Renal cortex interstitium (tissue), 15 donors: ENCODE measurements around the gene NAAA. TPM values are rescaled to one million over a fixed set of nuclear protein-coding genes. Genes with fewer than 3 reads are reported as not detected.
"Not testable (repeated sequence)": the region's sequence is repeated elsewhere in the genome, so short reads cannot be mapped to it uniquely, and the experiment has no call there.

Experiments
- DNase-seq, 11 donors: peaks; one replicate each; pipeline ENCODE4 v3.0.0-alpha.2; 2013; ENCODE audit warnings: low read depth in 9 of 11, low spot score in 4 of 11; ENCODE audit errors: extremely low read depth in 1 of 11
- long read RNA-seq, 16 experiments: transcript quantifications; one replicate each; lab custom pipeline, GENCODE V29; 2026
- polyA plus RNA-seq, 3 donors: library from polyadenylated mRNA; unstranded; fragments of 120-200 nt; gene quantifications; one replicate each; pipeline ENCODE4 v1.2.1, GENCODE V29; 2013; ENCODE audit not compliant: insufficient read length in 3 of 3

The NAAA gene
- polyA plus RNA-seq, result 10 to 100 TPM; 12.5 to 16.3 (median 13.8) TPM
- long read RNA-seq, donor 1, result 0 reads
- long read RNA-seq, donor 2, partial matches to known transcripts, result 0 of 3 reads
- long read RNA-seq, donor 2, other reads (novel, unspliced or antisense), result 0 of 3 reads
- long read RNA-seq, donor 3, partial matches to known transcripts, result 0 of 2 reads
- long read RNA-seq, donor 3, other reads (novel, unspliced or antisense), result 0 of 2 reads
- long read RNA-seq, donor 4, partial matches to known transcripts, result 0 of 1 reads
- long read RNA-seq, donor 4, other reads (novel, unspliced or antisense), result 0 of 1 reads
- long read RNA-seq, donor 5, result 0 reads
- long read RNA-seq, donor 6, partial matches to known transcripts, result 0 of 4 reads
- long read RNA-seq, donor 6, other reads (novel, unspliced or antisense), result 0 of 4 reads
- long read RNA-seq, donor 7, partial matches to known transcripts, result 0 of 1 reads
- long read RNA-seq, donor 7, other reads (novel, unspliced or antisense), result 0 of 1 reads
- long read RNA-seq, donor 8, result 0 reads
- long read RNA-seq, donor 9, partial matches to known transcripts, result 0 of 2 reads
- long read RNA-seq, donor 9, other reads (novel, unspliced or antisense), result 0 of 2 reads
- long read RNA-seq, donor 10, partial matches to known transcripts, result 0 of 7 reads
- long read RNA-seq, donor 10, other reads (novel, unspliced or antisense), result 0 of 7 reads
- long read RNA-seq, donor 11, partial matches to known transcripts, result 0 of 1 reads
- long read RNA-seq, donor 11, other reads (novel, unspliced or antisense), result 0 of 1 reads
- long read RNA-seq, donor 12, partial matches to known transcripts, result 0 of 1 reads
- long read RNA-seq, donor 12, other reads (novel, unspliced or antisense), result 0 of 1 reads
- long read RNA-seq, donor 13, result 0 reads
- long read RNA-seq, donor 14, result 0 reads
- long read RNA-seq, donor 15, partial matches to known transcripts, result 0 of 1 reads
- long read RNA-seq, donor 15, other reads (novel, unspliced or antisense), result 0 of 1 reads
- long read RNA-seq, donor 16, partial matches to known transcripts, result 0 of 3 reads
- long read RNA-seq, donor 16, other reads (novel, unspliced or antisense), result 0 of 3 reads

GRCh38 chr4:75940692-75941253, at the start of gene NAAA:
TSS of gene NAAA (minus strand) at chr4:75941013. CDS start at chr4:75940949, 64 bp downstream.
- DNase-seq, result peak; percentile 1 to 69 (median 31)

GRCh38 chr4:75989846-75990528, 49.2 kb upstream of the NAAA start:
- DNase-seq, result no peak

- no peak for DNase-seq
Measured at GRCh38 chr4:75985116-75985515, 44.3 kb upstream of the NAAA start.

- DNase-seq, result no peak
Measured at GRCh38 chr4:75980576-75980975, 39.8 kb upstream of the NAAA start.

- DNase-seq, result no peak
Measured at GRCh38 chr4:75976177-75976576, 35.4 kb upstream of the NAAA start.

- DNase-seq, result peak in 1 of 11 donors; percentile 18
Measured at GRCh38 chr4:75973766-75974165, 33.0 kb upstream of the NAAA start.

GRCh38 chr4:75968084-75968483, 27.3 kb upstream of the NAAA start:
- no peak for DNase-seq

- no peak for DNase-seq
Measured at GRCh38 chr4:75963558-75963957, 22.7 kb upstream of the NAAA start.

- not testable (repeated sequence) for DNase-seq
Measured at GRCh38 chr4:75962072-75962471, 21.3 kb upstream of the NAAA start.

- DNase-seq, result not testable (repeated sequence)
Measured at GRCh38 chr4:75958546-75958945, 17.7 kb upstream of the NAAA start.

- not testable (repeated sequence) for DNase-seq
Measured at GRCh38 chr4:75954811-75955210, 14.0 kb upstream of the NAAA start.

- no peak for DNase-seq
Measured at GRCh38 chr4:75953509-75953908, 12.7 kb upstream of the NAAA start.

- DNase-seq, result no peak
Measured at GRCh38 chr4:75950213-75950815, 9.5 kb upstream of the NAAA start.

GRCh38 chr4:75948822-75949444, 8.1 kb upstream of the NAAA start:
- no peak for DNase-seq

- peak; percentile 8 to 45 (median 30) for DNase-seq
Measured at GRCh38 chr4:75939890-75940691, 722 bp downstream of the NAAA start.

GRCh38 chr4:75935628-75936027, 5.2 kb downstream of the NAAA start:
- DNase-seq, result no peak

GRCh38 chr4:75930152-75930551, 10.7 kb downstream of the NAAA start:
- DNase-seq, result no peak
